Muscle of back (tissue), 11 donors: ENCODE measurements around the gene CTNNA3. TPM values are rescaled to one million over a fixed set of nuclear protein-coding genes. Genes with fewer than 3 reads are reported as not detected.
A peak's percentile ranks its signal among the peaks of the same experiment; 100 is the strongest.

Experiments
- DNase-seq, 3 donors: peaks; one replicate each; pipeline versions ENCODE4 v3.0.0 to v3.0.0-alpha.2; 2013
- polyA plus RNA-seq, 10 donors: library from polyadenylated mRNA; unstranded; fragments of 120-200 nt; gene quantifications; one replicate each; pipeline ENCODE4 v1.2.1, GENCODE V29; 2013; ENCODE audit not compliant: insufficient read length in 10 of 10

CTNNA3 gene
- polyA plus RNA-seq, 10 donors: 4.6 to 15.8 (median 7.9) TPM

DNA sequence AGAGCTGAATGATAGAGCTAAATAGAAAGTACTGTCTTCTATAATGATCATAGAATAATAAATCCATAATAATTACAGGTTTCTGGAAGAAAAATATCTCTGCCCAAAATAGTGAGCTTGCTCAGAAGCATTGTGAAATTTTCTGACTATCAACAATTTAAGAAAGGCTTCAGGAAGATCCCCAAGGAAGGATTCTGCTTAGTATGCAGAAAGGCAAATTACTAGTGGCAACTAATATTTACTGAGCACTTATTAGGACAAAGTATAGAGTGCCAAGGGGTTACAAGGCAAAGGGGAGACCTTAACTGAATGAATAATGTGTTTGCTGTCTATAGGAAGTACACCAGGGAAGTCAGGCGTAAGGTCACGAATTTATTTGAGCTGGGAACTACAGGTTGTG is 928.3 kb downstream of the CTNNA3 start:
- DNase-seq: no peak

DNA sequence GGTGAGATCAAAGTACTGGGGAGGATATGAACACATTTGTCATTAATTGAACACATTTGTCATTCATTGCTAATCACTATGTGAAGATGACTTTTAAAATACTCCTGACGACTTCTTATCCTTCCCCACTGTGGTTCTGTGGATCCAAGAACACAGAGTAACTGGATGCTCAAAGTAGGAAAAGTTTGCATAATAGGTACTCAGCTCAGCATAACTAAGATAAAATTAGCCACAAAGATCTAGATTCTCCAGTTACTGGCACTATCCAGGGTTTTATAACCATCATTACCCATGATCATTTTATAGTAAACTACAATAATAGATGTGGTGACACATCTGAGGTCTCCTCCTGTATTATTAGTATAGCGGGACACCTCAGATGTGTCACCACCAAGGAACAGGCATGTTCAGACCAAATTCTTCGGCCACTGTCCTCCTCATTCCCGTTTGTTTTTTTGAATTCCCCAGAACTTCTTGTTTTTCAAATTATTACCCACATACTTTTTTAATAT is 933.7 kb downstream of the CTNNA3 start:
- no peak for DNase-seq

GRCh38 chr10:66760941-66761340 is 935.1 kb downstream of the CTNNA3 start:
- no peak for DNase-seq

DNA sequence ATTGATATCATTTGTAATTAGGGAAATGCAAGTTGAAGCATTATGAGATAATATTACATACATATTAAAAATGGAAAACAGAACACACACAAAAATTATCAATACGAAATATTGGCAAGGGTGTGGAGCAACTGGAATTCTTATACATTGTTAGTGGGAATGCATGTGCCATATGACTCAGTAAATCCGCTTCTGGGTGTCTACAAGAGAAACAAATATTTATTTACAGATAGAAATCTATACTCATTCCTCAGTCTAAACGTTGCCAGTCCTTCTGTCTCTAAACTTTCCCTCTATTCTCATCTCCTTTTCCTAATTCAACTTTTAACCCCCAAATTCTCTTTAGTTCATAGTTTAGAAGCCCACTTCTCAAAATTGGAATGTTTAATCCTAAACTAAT is 940.5 kb downstream of the CTNNA3 start:
- no peak for DNase-seq

DNA sequence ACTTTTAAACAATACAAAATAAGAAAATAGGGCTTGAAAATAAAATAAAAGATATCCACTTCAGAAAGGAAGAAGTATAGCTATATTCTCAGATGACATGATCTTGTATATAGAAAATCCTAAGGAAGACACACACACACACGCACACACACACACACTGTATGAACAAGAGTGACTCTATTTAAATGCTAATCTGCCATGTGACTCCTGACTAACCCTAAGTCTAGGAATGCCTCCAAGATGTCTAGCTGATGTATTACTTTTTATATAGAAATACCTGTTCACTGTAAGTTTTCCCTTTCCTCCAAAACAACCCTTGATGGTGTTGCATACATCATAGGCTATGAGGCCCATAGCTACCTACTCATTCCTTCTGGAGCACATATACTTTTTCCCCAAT is 943.3 kb downstream of the CTNNA3 start:
- DNase-seq: no peak

DNA sequence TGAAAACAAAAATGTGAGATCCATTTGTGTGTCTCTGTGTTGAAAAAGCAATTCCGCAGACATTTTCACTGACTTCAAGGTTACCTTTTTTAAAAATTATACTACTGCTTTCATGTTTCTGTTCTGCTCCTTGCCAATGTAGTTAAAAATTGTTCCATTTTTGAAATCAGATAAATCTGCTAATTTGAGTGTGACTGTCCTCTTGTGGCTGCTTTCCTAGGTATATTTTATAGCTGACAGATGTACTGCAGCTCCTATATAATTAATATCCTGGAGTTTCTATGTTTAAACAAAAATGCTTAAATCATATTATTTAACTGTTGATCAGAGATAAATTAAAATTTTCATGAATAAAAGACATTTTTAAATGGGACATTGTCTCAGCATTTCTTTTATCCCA is 947.8 kb downstream of the CTNNA3 start:
- no peak for DNase-seq

GRCh38 chr10:66747451-66747850 is 948.5 kb downstream of the CTNNA3 start:
- DNase-seq: peak in 1 of 3 donors; percentile 90

GRCh38 chr10:66746711-66747110 is 949.3 kb downstream of the CTNNA3 start:
- no peak for DNase-seq

GRCh38 chr10:66746246-66746645 is 949.7 kb downstream of the CTNNA3 start:
- DNase-seq: no peak

DNA sequence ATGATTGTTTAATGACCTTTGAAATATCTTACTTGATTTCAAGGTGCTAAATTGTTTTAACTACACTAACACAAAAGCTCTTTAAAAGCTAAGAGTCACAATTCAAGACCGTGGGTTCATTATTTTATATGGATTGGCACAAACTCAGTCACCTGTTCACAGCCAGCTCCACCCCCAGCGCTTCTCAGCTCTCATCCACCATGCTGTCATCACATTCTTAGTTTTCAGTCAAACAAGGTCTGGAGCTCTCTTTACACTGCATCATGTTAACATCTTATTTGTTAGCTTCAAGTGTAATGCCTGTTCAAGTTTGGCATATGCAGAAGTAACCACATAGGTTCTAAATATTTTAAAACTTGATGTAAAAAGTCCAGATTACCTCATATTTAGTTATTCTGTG is 951.1 kb downstream of the CTNNA3 start:
- no peak for DNase-seq

DNA sequence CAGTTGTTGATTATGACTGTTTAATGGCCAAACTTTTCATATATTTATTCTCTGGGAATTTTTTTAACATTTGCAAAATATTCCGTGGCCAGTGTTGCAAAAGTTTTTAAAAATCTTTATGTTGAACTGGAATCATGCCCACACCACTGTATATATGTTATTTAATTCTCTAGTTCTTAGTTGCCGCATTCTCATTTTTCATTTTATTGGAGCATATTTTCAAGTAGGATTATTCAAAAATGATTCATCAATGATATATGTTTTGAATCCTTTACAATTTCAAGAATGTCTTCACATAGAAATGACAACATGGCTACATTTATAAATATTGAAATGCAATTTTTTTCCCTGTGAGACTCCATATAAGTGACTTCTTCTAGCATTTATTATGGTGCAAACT is 958.8 kb downstream of the CTNNA3 start:
- DNase-seq: no peak

DNA sequence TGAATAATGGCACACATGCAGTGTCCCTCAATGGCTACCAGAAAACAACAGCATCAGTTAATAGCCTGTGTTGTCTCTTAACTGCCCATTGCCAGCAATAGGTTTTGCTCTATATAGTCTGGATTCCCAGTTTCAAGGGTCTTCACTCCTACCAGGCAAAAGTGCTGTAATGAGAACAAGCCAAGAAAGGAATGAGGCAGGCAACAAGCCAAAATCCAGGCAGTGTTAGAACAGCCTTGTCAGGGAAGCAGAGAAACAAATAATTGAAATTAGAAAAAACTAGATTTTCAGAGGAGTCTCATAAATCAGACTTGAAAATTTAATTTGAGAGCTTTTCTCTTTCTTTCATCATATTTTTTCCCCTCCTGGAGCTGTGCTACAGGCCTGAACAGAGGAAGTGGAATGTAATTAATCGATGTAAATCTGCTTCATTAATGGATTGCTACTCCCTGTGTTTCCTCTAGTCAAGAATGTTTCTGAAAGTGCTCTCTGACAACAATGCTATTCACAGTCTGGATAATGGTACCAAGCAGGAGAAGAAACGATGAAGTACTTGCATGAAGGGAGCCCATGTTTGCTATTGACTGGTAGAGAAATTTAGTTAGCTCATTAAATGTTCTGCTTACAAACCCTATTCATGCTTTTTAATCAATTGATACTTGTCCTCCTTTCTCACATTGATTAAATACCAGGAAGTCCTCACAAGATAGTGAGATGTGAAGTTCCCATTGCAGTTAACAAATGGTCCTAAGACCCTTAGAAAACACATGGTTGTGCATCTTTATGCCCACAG is 972.2 kb downstream of the CTNNA3 start:
- DNase-seq: peak in 2 of 3 donors; percentile 11 to 23

- no peak for DNase-seq
These were observed 976.5 kb downstream of the CTNNA3 start for GRCh38 chr10:66719483-66719882.

- no peak for DNase-seq
These were observed 978.6 kb downstream of the CTNNA3 start for GRCh38 chr10:66717231-66717981.

DNA sequence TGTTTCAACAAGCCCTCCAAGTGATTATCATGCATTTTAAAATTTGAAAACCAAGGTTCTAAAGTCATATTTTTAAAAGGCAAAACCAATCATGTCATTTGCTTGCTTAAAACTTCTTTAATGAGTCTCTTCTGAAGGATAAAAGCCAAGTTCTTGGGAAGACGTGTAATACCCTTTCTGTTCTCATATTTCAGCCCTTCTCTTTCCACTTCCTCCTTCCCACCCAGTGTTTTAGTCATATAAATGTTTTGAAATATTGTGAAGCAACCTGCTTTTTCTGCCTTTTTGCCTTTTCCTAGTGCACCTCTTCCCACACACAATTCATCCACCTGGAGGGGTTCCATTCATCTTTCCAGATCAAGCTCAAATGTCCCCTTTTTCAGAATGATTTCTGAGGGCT is 981.3 kb downstream of the CTNNA3 start:
- no peak for DNase-seq

- no peak for DNase-seq
These were observed 982.6 kb downstream of the CTNNA3 start for GRCh38 chr10:66713387-66713786.

- peak in 1 of 3 donors; percentile 4 for DNase-seq
These were observed 997.9 kb downstream of the CTNNA3 start for GRCh38 chr10:66698069-66698468.

DNA sequence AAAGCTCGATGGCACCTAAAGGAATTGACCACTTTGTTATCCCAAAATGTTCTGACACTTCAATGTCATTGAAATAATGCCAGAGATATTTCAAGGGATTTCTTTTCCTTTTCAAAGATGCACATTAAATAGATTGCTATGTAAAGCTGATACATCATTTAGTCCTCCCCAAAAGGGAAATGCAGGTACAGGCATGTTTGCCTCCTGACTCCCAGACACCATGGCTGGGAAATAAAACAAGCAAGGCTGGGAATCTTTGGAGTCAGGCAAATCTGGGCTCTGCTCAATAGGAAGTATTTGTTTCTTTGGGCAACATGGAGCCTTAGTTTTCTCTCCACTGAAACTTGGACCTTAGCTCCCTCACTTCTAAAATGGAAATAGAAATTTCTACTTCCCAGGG is 1000.9 kb downstream of the CTNNA3 start:
- no peak for DNase-seq

GRCh38 chr10:66684581-66684980 is 1011.4 kb downstream of the CTNNA3 start:
- DNase-seq: peak; percentile 18 to 45 (median 33)

DNA sequence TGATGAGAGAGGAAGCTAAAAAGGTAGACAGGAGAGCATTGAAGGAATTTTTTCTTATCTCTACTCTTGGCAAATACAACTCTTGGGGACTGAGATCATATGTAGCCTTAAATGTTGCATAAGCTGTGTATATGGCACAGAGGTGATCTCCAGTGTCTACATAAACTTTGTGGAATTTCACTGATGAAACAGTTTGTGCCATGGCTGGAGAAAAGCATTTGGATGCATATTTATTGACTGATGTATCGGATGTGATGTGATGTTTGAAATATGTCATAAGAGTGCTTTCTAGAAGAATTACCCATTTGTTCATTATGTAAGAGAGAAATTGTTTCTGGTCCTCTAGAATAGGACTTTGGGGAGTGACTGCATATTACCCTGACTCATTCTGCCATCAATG is 1015.1 kb downstream of the CTNNA3 start:
- peak in 1 of 3 donors; percentile 20 for DNase-seq

- DNase-seq: no peak
These were observed 1017.5 kb downstream of the CTNNA3 start for GRCh38 chr10:66678521-66678920.

- no peak for DNase-seq
These were observed 1022.9 kb downstream of the CTNNA3 start for GRCh38 chr10:66673071-66673470.

- DNase-seq: no peak
These were observed 1024.4 kb downstream of the CTNNA3 start for GRCh38 chr10:66671562-66671961.
